Ishikawa (cell line): ENCODE results near the gene RFX2.

Experiments
- CEBPB ChIP-seq: IDR thresholded peaks from 2 replicates; pipeline ENCODE4 v1.6.1; 2012
- CREB1 ChIP-seq: IDR thresholded peaks from 2 replicates; pipeline ENCODE4 v1.6.1; 2012; ENCODE audit warnings: low read depth
- EGR1 ChIP-seq: IDR thresholded peaks from 2 replicates; pipeline ENCODE4 v1.6.1; 2012
- EP300 ChIP-seq: IDR thresholded peaks from 2 replicates; pipeline ENCODE4 v1.6.1; 2012; ENCODE audit warnings: borderline replicate concordance
- FOXM1 ChIP-seq: IDR thresholded peaks from 2 replicates; pipeline ENCODE4 v1.6.1; 2012; ENCODE audit warnings: low read depth, borderline replicate concordance
- NFIC ChIP-seq: IDR thresholded peaks from 2 replicates; pipeline ENCODE4 v1.6.1; 2012
- RAD21 ChIP-seq: IDR thresholded peaks from 2 replicates; pipeline ENCODE4 v1.6.1; 2012; ENCODE audit warnings: low read depth
- REST ChIP-seq: IDR thresholded peaks from 2 replicates; pipeline ENCODE4 v1.6.1; 2012; ENCODE audit warnings: low read depth, mild to moderate bottlenecking
- TAF1 ChIP-seq: IDR thresholded peaks from 2 replicates; pipeline ENCODE4 v1.6.1; 2012; ENCODE audit warnings: low read depth, mild to moderate bottlenecking
- TCF12 ChIP-seq: IDR thresholded peaks from 2 replicates; pipeline ENCODE4 v1.6.1; 2012; ENCODE audit warnings: low read depth
- TEAD4 ChIP-seq: IDR thresholded peaks from 2 replicates; pipeline ENCODE4 v1.6.1; 2012
- USF1 ChIP-seq: IDR thresholded peaks from 2 replicates; pipeline ENCODE4 v1.6.1; 2012
- YY1 ChIP-seq: IDR thresholded peaks from 2 replicates; pipeline ENCODE4 v1.6.1; 2012; ENCODE audit warnings: low read depth
- ZBTB7A ChIP-seq: IDR thresholded peaks from 2 replicates; pipeline ENCODE4 v1.6.1; 2012; ENCODE audit warnings: low read depth
- TF ChIP-seq, protein P1 (sequence below): IDR thresholded peaks from 2 replicates; pipeline ENCODE4 v1.6.1; 2012

The RFX2 gene

DNA sequence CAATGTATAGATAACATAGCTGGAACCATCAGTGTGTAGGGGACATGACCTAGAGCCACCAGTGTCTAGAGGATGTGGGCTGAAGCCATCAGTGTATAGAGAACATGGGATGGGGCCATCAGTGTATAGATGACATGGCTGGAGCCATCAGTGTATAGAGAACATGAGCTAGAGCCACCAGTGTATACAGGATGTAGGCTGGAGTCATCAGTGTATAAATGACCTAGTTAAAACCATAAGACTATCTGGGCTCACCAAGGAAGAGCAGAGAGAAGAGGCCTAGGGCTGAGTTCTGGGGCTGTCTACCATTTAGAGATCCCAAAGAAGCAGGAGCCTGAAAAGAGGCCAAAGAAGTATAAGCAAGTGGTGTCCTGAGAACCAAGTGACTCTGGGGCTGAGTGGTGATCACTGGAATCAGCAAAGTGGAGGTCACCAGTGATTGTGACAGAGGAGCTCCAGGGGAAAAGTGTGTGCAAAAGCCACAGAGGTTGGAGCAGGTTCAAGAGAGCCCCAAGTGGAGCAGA lies 41.0 kb downstream of the RFX2 start:
- TF ChIP-seq, protein P1, sequence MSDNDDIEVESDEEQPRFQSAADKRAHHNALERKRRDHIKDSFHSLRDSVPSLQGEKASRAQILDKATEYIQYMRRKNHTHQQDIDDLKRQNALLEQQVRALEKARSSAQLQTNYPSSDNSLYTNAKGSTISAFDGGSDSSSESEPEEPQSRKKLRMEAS, result no peak
- no peak for TF ChIP-seq TEAD4
- TF ChIP-seq ZBTB7A, result no peak
- no peak for TF ChIP-seq RAD21
- TF ChIP-seq CREB1, result no peak
- TF ChIP-seq TCF12, result no peak
- no peak for TF ChIP-seq FOXM1
- no peak for TF ChIP-seq EGR1
- no peak for TF ChIP-seq REST
- no peak for TF ChIP-seq EP300
- TF ChIP-seq YY1, result no peak
- TF ChIP-seq NFIC, result no peak
- no peak for TF ChIP-seq CEBPB

DNA sequence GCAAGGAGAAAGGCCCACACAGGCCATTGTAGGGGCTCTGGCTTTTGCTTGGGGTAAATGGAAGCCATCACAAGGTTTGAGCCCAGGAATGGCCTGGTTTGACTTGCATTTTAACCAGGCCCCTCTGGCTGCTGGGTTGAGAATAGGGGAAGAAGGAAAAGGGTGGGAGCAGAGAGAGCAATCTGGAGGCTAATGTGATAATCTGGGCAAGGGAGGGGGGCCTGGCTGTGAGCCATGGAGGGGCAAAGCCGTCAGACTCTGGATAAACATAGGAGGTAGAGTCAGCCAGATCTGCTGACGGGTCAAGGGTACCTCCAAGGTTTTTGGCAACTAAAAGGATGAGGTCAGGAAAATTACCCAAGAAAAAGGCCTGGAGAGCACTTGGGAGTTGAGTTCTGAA lies 41.6 kb downstream of the RFX2 start:
- TF ChIP-seq CEBPB (no peak), RAD21 (no peak), EP300 (no peak), TCF12 (no peak), YY1 (no peak), TEAD4 (no peak), CREB1 (no peak), EGR1 (no peak), USF1 (no peak), NFIC (no peak)

GRCh38 chr19:6067975-6068374 lies 42.3 kb downstream of the RFX2 start:
- no peak for TF ChIP-seq YY1
- no peak for TF ChIP-seq CREB1
- no peak for TF ChIP-seq CEBPB
- TF ChIP-seq, protein P1, result no peak
- no peak for TF ChIP-seq RAD21

DNA sequence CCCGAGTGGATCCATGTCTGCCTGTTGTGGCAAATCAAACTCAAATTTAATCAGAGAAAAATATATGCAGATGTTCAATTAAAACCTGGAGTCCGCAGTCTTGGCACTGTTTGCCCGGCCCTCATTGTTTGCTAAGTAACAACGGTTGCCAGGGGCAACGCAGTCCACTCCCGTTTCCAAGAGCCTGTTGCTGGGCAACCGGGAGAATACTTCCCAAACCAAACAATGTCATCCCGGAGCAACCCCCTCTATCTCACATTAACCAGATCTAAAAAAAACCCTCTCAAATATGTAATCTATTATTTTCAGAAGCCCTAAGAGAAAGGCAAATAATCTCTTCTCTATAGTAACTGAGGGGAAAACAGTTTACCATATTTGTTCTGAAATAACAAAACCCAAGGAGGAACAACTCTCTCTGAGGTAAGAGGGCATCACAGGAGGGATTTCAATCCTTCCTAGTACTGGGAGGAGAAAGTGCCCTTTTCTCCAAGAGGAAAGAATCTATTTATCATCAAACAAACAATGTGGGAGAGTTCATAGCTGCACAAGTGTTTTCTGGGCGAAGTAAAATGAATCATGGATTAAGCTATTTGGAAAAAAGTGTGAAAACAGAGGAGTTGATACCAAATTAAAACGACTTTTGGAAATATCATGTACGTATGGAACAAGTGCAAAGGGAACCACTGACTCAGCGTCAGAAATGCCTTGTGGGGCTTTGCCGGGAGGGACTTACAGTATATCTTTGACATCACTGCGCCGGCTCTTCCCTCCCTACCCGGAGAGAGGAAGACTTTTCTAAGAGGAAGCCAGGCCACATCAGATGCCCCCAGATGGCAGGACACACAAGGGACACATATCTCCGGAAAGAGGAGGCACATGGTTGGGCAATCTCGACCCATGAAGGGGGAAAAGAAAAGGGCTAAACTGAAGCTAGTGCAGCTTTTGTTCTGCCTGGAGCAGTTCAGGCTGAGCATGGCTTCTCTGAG lies 43.3 kb downstream of the RFX2 start:
- TF ChIP-seq YY1 (no peak), CEBPB (no peak), FOXM1 (peak; percentile 42; the same call in 1 of the 2 replicates), TAF1 (no peak), CREB1 (no peak)

DNA sequence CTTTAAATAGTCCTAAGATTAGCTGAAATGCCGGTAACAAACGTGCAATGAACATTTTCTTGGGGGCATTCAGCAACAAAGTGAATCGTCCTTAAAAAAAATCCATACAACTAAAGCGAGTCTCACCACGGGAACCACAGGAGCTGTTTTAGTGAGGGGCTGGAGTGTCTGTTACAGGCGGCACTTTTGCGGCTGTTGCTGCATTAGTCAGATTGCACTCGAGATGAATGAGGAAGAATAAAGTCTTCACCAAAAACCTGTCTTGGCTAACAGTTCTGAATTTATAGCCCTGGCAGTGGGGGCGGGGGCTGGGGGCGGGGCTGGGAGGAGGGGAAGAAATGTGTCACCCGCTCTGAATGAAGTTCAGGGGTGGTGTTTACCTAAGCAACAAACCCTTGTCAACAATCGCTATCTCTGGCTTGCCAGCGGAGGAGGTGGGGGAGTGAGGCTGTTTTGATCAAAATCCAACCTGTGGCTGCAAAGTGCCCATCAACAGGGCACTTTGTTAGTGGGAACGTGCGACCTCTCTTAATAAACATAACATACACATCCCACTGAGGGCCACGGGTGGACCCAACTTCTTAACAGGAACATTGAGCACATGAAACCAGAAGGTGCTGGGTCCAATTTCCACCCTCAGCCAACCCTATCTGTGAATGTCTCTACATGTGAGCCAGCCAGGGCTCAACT lies 44.5 kb downstream of the RFX2 start:
- TF ChIP-seq NFIC (no peak), TCF12 (no peak), CREB1 (no peak), ZBTB7A (no peak), YY1 (no peak), FOXM1 (no peak), CEBPB (no peak), TAF1 (no peak), USF1 (no peak), EGR1 (no peak), TEAD4 (no peak), EP300 (no peak), REST (no peak), RAD21 (no peak)
- TF ChIP-seq, protein P1, result no peak
